OCI-LY3 (cell line): ENCODE results near the gene RNF123.
"Not testable (repeated sequence)": the region's sequence is repeated elsewhere in the genome, so short reads cannot be mapped to it uniquely, and the experiment has no call there.

Experiments
- H2AFZ ChIP-seq: fragments of 200-600, 300-600 bp; shearing (Covaris generic); 2 replicates; pipeline ENCODE4 v1.6.0; 2014; ENCODE audit warnings: antibody characterized with exemption, low read depth, low read length
- H3K27ac ChIP-seq: fragments of 200-600, 300-600 bp; sonication (generic); 2 replicates; pipeline ENCODE4 v1.5.1; 2014; ENCODE audit warnings: mild to moderate bottlenecking, low read length, moderate library complexity, mixed read lengths
- H3K27me3 ChIP-seq: fragments of 200-600, 300-600 bp; sonication (generic); 2 replicates; pipeline ENCODE4 v1.6.1; 2014; ENCODE audit warnings: low read depth, low read length, mixed read lengths
- H3K36me3 ChIP-seq: fragments of 200-600, 300-600 bp; sonication (generic); replicated peaks from 2 replicates; pipeline ENCODE3; 2014; ENCODE audit warnings: low read depth, low read length, mixed read lengths
- H3K4me1 ChIP-seq: fragments of 300-600, 200-600 bp; sonication (generic); 2 replicates; pipeline ENCODE4 v1.6.1; 2014; ENCODE audit warnings: low read length, mixed read lengths
- H3K4me2 ChIP-seq: fragments of 200-600, 300-600 bp; sonication (generic); 2 replicates; pipeline ENCODE4 v1.6.1; 2014; ENCODE audit warnings: low read length, mixed read lengths
- H3K4me3 ChIP-seq: fragments of 300-600, 200-600 bp; sonication (generic); 2 replicates; pipeline ENCODE4 v1.5.1; 2014; ENCODE audit warnings: antibody characterized with exemption, mild to moderate bottlenecking, low read length, moderate library complexity
- H3K79me2 ChIP-seq: fragments of 300-600, 200-600 bp; shearing (Covaris generic); 2 replicates; pipeline ENCODE4 v1.6.1; 2014; ENCODE audit warnings: mild to moderate bottlenecking, low read length, mixed read lengths
- H3K9ac ChIP-seq: fragments of 300-600, 200-600 bp; shearing (Covaris generic); 2 replicates; pipeline ENCODE4 v1.6.0; 2014; ENCODE audit warnings: mild to moderate bottlenecking, low read length, moderate library complexity
- H3K9me3 ChIP-seq: fragments of 200-600, 300-600 bp; shearing (Covaris generic); 2 replicates; pipeline ENCODE4 v1.6.1; 2014; ENCODE audit warnings: low read length, mixed read lengths; ENCODE audit not compliant: insufficient read depth
- H4K20me1 ChIP-seq: fragments of 200-600, 300-600 bp; sonication (generic); 2 replicates; pipeline ENCODE4 v1.6.1; 2016; ENCODE audit warnings: low read length, mixed read lengths; ENCODE audit not compliant: insufficient read depth

The RNF123 gene

DNA sequence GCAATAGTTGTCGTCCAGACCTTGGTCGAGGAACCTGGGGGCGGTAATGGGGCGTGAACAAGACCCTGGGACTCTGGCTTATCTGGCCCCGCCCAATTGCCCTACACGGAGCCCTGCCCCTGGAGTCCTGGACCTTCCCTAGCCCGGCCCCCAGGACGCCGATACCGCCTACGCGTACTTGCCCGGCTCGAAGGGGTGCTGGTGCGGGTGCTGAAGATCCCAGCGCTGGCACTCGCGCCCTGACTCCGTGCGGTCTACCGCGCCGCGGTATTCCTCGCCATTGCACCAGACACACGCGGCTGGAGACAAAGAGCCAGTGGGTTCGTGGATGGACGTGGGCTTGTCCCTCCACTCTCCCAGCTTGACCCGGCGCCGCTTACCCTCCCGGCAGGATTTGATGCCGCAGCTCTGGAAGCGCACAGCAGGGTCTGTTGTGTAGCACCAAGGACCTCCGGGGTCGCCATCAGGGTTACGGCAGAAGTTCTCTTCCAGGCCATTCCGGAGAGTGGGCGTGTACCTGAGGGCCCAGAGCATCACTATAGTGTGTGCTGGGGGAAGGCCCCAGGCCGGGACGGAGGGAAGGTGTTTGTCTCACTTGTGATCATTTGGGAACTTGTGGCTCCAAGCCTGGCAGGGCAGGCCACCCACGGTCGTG lies 2.5 kb upstream of the RNF123 start:
- H3K27ac ChIP-seq, H2AFZ ChIP-seq, H3K27me3 ChIP-seq, H3K9ac ChIP-seq, H3K4me2 ChIP-seq, H3K4me1 ChIP-seq, H3K4me3 ChIP-seq, H3K9me3 ChIP-seq, H4K20me1 ChIP-seq: not testable (repeated sequence)
- Histone ChIP-seq H3K79me2 (peaks cover 16% of the 10 kb centered on the region), H3K36me3 (peaks cover 17% of the 10 kb centered on the region)

DNA sequence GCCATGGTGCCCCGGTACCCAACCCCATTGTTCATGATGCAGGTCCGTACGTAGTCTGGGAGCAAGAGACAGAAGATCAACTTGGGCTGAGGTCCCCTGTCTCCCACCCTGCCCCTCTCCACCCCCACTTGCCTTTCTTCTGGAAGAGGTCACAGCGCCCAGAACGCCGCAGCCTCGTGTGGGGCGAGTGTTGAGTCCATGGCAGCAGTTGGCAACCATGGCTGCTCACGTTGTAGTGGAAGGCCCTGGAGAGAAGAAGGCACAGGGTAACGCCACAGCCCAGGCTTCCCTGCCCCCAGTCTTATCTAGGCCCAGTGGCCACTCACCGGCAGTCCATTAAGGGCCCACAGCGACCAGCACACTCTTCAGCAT lies 1.9 kb upstream of the RNF123 start:
- not testable (repeated sequence) for H3K27me3 ChIP-seq, H3K4me1 ChIP-seq, H3K4me2 ChIP-seq, H3K9me3 ChIP-seq, H3K27ac ChIP-seq, H4K20me1 ChIP-seq, H3K9ac ChIP-seq, H3K4me3 ChIP-seq, H2AFZ ChIP-seq
- H3K79me2 ChIP-seq, result peaks cover 16% of the 10 kb centered on the region
- H3K36me3 ChIP-seq, result peaks cover 12% of the 10 kb centered on the region

DNA sequence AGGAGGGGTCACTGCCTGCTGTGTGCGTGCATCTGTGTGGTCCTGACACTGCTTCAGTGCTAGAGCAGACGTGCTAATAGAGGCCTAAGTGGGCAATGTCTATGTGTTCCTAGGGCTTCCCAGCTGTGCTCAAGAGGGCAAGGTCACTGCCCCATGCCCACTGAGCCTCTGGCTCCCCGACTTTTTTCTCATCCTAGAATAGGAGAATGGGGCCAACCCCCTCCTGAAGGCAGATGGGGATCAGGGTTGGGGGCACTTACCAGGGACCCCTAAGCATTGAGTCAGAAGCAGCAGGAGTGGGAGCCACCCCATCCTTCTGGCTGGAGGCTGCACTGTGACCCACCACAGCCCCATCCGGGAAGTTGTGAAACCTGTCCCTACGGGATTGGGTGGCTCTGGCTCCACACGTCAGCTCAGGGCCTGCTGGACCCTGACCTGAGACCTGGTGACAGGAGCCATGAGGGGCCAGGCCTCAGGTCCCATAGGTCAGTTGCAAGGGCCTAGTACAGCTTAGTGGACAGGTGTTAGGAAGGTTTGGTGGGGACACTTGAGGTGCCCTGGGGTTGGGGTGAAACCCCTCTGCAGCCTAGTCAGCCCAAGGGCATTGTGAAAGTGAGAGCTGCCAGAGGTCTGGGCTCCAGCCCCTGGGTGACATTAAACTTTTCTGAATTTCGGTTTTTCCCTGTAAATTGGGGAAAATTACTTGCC lies 865 bp upstream of the RNF123 start:
- H3K4me1 ChIP-seq, H3K9me3 ChIP-seq, H3K27me3 ChIP-seq, H4K20me1 ChIP-seq, H3K36me3 ChIP-seq: not testable (repeated sequence)
- Histone ChIP-seq H3K9ac (peak overlapping the region; percentile 93), H3K79me2 (peaks cover 16% of the 10 kb centered on the region), H3K4me2 (peak overlapping the region; percentile 89), H2AFZ (0 out of 2 replicates have a peak overlapping the region, but pooled peaks have one; percentile 75), H3K4me3 (peak overlapping the region; percentile 87), H3K27ac (peak overlapping the region; percentile 52)

DNA sequence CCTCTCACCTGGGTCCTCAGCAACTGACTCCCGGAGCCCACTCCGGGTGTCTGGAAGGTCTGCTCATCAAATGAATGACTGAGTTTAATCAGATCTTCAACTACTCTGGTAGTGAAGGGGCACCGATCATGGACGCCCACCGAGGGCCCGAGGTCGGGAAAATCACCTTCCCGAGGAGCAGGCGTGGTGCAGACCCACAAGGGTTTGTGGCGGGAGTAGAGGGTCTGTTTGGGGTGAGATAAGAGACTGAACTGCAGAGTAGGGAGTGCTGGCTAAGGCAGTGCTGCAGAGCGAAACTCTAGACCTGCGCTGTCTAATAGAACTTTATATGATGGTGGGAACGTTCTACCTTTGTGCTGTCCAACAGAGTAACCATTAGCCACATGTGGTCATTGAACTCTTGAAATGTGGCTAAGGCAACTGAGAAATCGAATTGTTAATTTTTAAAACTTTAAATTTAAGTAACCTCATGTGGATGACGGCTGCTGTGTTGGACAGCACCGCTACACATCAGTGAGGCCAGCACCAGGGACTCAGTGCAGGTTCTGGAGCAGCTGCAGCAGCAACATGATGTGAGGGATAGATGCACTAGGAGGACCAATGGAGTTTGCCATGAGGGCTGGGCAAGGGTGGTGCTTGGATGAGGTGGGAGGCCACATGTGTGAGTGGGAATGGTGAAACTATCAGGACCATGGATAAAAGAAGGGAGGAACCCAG lies 709 bp downstream of the RNF123 start:
- not testable (repeated sequence) for H3K27ac ChIP-seq, H3K4me1 ChIP-seq, H4K20me1 ChIP-seq, H3K27me3 ChIP-seq, H3K9me3 ChIP-seq, H3K36me3 ChIP-seq
- 0 out of 2 replicates have a peak overlapping the region, but pooled peaks have one; percentile 39 for H2AFZ ChIP-seq
- peak overlapping the region; percentile 93 for H3K9ac ChIP-seq
- peak overlapping the region; percentile 69 for H3K4me2 ChIP-seq
- peaks cover 16% of the 10 kb centered on the region for H3K79me2 ChIP-seq
- peak overlapping the region; percentile 87 for H3K4me3 ChIP-seq

DNA sequence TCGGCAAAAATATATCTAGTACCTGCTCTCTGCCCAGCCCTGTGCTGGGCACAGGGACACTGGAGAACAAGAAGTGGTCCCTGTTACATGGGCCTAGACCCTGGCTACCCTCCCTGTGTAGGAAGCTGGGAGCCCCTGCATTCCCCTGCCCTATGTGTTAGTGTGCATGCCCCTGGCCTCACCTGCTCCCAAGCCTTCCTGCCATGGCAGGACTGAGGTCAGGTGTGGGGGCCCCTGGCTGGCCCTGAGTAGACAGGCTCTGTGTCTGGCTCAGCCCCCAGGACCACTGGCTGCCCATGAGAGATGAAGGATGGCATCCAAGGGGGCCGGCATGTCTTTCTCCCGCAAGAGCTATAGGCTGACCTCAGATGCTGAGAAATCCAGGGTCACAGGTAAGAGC lies 1.5 kb downstream of the RNF123 start:
- not testable (repeated sequence) for H3K4me1 ChIP-seq, H3K27ac ChIP-seq, H3K4me2 ChIP-seq, H4K20me1 ChIP-seq, H3K9me3 ChIP-seq, H3K9ac ChIP-seq, H3K27me3 ChIP-seq, H3K4me3 ChIP-seq, H2AFZ ChIP-seq, H3K36me3 ChIP-seq
- H3K79me2 ChIP-seq, result peaks cover 16% of the 10 kb centered on the region

DNA sequence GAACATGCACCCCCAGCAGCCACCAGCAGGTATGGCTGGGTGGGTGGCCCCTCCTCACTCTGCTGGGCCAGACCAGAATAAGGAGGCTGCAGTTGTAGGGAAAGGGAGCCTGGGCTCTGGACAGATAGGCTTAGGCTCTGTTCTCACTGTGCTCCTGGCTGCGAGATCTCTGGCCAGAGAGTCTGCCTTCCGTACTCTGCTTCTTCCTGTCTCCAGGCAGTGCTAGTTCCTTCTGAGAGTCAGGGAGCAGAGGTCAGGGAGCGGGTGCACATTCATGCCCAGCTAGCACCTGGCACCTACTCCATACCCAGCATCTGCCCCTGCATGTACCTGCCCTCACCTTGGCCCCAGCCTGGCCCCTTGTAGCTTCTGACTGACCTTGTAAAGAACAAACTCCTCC lies 2.1 kb downstream of the RNF123 start:
- H3K36me3 ChIP-seq, H3K4me1 ChIP-seq, H3K27me3 ChIP-seq, H3K4me3 ChIP-seq, H4K20me1 ChIP-seq, H3K9ac ChIP-seq, H3K9me3 ChIP-seq, H3K4me2 ChIP-seq, H2AFZ ChIP-seq, H3K27ac ChIP-seq: not testable (repeated sequence)
- H3K79me2 ChIP-seq, result peaks cover 16% of the 10 kb centered on the region

DNA sequence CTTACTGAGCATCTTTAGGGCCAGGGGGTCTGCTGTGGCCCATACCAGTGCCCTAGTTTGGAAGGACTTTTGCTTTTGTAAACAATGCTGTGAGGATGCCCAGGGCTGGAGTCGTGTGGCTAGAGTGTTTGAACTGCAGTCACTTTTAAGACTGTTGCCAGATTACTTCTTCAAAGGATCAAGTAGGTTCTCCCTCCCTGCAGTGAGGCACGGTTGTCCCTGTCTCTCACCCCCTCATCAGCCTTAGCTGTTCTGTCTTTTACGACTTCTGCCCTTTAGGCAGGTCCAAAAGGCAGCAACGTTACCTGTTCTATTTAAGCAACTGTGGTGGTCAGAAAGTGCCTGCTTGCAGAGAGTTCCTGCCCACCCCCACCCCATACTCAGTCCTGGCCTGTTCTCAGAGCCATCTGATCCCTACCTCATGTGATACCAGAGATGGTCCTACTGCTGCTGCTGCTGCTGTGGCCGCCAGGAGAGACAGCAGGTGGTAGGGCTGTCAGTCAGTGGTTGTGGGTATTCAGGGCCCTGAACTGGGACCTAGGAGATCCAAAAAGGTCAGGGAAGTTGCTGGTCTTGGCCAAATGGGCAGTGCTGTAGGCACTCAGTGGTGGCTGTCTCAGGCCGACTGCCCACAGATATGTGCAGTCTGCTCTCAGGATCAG lies 5.2 kb downstream of the RNF123 start:
- H3K4me3 ChIP-seq, H2AFZ ChIP-seq, H3K4me1 ChIP-seq, H3K9ac ChIP-seq, H3K9me3 ChIP-seq, H3K36me3 ChIP-seq, H3K4me2 ChIP-seq, H4K20me1 ChIP-seq, H3K27ac ChIP-seq, H3K27me3 ChIP-seq: not testable (repeated sequence)
- H3K79me2 ChIP-seq, result peaks cover 14% of the 10 kb centered on the region

DNA sequence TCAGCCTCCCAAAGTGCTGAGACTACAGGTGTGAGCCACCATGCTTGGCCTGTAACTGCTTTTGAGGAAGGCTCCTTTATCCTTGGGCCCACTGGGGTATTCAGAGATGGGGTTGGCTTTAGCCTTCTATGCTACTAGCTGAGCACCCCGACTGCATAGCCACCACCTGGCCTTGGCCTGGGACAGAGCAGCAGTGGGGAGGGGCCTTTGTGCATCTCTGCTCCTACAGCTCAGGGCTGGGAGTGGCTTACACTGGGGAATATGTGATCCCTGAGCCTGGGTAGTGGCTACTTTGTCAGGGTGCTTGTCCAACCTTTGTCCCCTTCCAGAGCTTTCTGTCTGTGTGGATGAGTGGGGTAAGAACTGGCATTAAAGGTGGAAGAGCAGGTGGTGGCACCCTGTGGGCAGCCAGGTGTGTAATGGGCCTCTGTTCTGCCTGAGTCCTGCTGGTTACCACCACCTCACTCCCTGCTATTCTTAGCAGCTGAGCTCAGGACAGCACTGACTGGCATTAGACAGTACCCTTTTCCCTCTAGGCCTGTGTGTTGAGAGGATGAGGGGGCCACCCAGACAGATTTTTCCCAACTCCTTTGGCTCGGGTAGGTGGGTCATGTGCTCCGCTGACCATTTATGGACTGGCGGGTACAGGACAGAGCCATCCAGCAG lies 6.1 kb downstream of the RNF123 start:
- H3K4me2 ChIP-seq, H2AFZ ChIP-seq, H3K4me3 ChIP-seq, H3K79me2 ChIP-seq, H3K27ac ChIP-seq, H3K36me3 ChIP-seq, H3K4me1 ChIP-seq, H3K27me3 ChIP-seq, H3K9me3 ChIP-seq, H3K9ac ChIP-seq, H4K20me1 ChIP-seq: not testable (repeated sequence)
